ENCODE results near the gene BPIFB4.

Gene BPIFB4

GRCh38 chr20:33062825-33063149, 16.7 kb upstream of the BPIFB4 start:
- Histone ChIP-seq H3K27me3 (ENCODE audit: control insufficient read depth, insufficient read depth, low read length) (no peaks in the 10 kb centered on the region), H3K4me1 (ENCODE audit: control insufficient read depth, low read depth, low read length) (no peaks in the 10 kb centered on the region), H3K9me3 (ENCODE audit: control insufficient read depth, low read depth, low read length) (no peaks in the 10 kb centered on the region), H3K4me3 (ENCODE audit: low read length) (no peak overlapping the region), H3K9ac (ENCODE audit: low read length) (no peak overlapping the region), H3K36me3 (ENCODE audit: control insufficient read depth, low read depth, low read length) (no peaks in the 10 kb centered on the region), H3K27ac (ENCODE audit: low read length) (no peak overlapping the region)

- Histone ChIP-seq H3K4me3 (ENCODE audit: low read length) (no peak overlapping the region), H3K9me3 (ENCODE audit: control insufficient read depth, low read depth, low read length) (no peaks in the 10 kb centered on the region), H3K27me3 (ENCODE audit: control insufficient read depth, insufficient read depth, low read length) (no peaks in the 10 kb centered on the region), H3K27ac (ENCODE audit: low read length) (no peak overlapping the region), H3K36me3 (ENCODE audit: control insufficient read depth, low read depth, low read length) (no peaks in the 10 kb centered on the region), H3K9ac (ENCODE audit: low read length) (no peak overlapping the region), H3K4me1 (ENCODE audit: control insufficient read depth, low read depth, low read length) (no peaks in the 10 kb centered on the region)
These were observed 16.2 kb upstream of the BPIFB4 start for GRCh38 chr20:33063271-33063670.

- no peak overlapping the region for H3K27ac ChIP-seq (ENCODE audit: low read length)
- no peak overlapping the region for H3K9ac ChIP-seq (ENCODE audit: low read length)
- no peaks in the 10 kb centered on the region for H3K36me3 ChIP-seq (ENCODE audit: control insufficient read depth, low read depth, low read length)
- H3K4me1 ChIP-seq (ENCODE audit: control insufficient read depth, low read depth, low read length) = no peaks in the 10 kb centered on the region
- no peaks in the 10 kb centered on the region for H3K9me3 ChIP-seq (ENCODE audit: control insufficient read depth, low read depth, low read length)
- H3K4me3 ChIP-seq (ENCODE audit: low read length) = no peak overlapping the region
- no peaks in the 10 kb centered on the region for H3K27me3 ChIP-seq (ENCODE audit: control insufficient read depth, insufficient read depth, low read length)
These were observed 14.7 kb upstream of the BPIFB4 start for GRCh38 chr20:33064572-33065287.

- no peaks in the 10 kb centered on the region for H3K36me3 ChIP-seq (ENCODE audit: control insufficient read depth, low read depth, low read length)
- H3K9ac ChIP-seq (ENCODE audit: low read length) = no peak overlapping the region
- no peak overlapping the region for H3K4me3 ChIP-seq (ENCODE audit: low read length)
- no peak overlapping the region for H3K27ac ChIP-seq (ENCODE audit: low read length)
- no peaks in the 10 kb centered on the region for H3K27me3 ChIP-seq (ENCODE audit: control insufficient read depth, insufficient read depth, low read length)
- H3K9me3 ChIP-seq (ENCODE audit: control insufficient read depth, low read depth, low read length) = no peaks in the 10 kb centered on the region
- H3K4me1 ChIP-seq (ENCODE audit: control insufficient read depth, low read depth, low read length) = no peaks in the 10 kb centered on the region
These were observed 13.7 kb upstream of the BPIFB4 start for GRCh38 chr20:33065785-33066184.

GRCh38 chr20:33067806-33068205, 11.6 kb upstream of the BPIFB4 start:
- H3K4me1 ChIP-seq (ENCODE audit: control insufficient read depth, low read depth, low read length) = no peaks in the 10 kb centered on the region
- no peak overlapping the region for H3K9ac ChIP-seq (ENCODE audit: low read length)
- no peak overlapping the region for H3K4me3 ChIP-seq (ENCODE audit: low read length)
- no peaks in the 10 kb centered on the region for H3K36me3 ChIP-seq (ENCODE audit: control insufficient read depth, low read depth, low read length)
- no peaks in the 10 kb centered on the region for H3K27me3 ChIP-seq (ENCODE audit: control insufficient read depth, insufficient read depth, low read length)
- H3K9me3 ChIP-seq (ENCODE audit: control insufficient read depth, low read depth, low read length) = no peaks in the 10 kb centered on the region
- no peak overlapping the region for H3K27ac ChIP-seq (ENCODE audit: low read length)

GRCh38 chr20:33068251-33068939, 11.0 kb upstream of the BPIFB4 start:
- H3K27me3 ChIP-seq (ENCODE audit: control insufficient read depth, insufficient read depth, low read length) = no peaks in the 10 kb centered on the region
- no peak overlapping the region for H3K9ac ChIP-seq (ENCODE audit: low read length)
- H3K36me3 ChIP-seq (ENCODE audit: control insufficient read depth, low read depth, low read length) = no peaks in the 10 kb centered on the region

GRCh38 chr20:33069673-33070072, 9.8 kb upstream of the BPIFB4 start:
- Histone ChIP-seq H3K4me1 (ENCODE audit: control insufficient read depth, low read depth, low read length) (no peaks in the 10 kb centered on the region), H3K9me3 (ENCODE audit: control insufficient read depth, low read depth, low read length) (no peaks in the 10 kb centered on the region), H3K9ac (ENCODE audit: low read length) (no peak overlapping the region), H3K36me3 (ENCODE audit: control insufficient read depth, low read depth, low read length) (no peaks in the 10 kb centered on the region), H3K27ac (ENCODE audit: low read length) (no peak overlapping the region), H3K27me3 (ENCODE audit: control insufficient read depth, insufficient read depth, low read length) (no peaks in the 10 kb centered on the region), H3K4me3 (ENCODE audit: low read length) (no peak overlapping the region)

More at GRCh38 chr20:33068251-33068939, 11.0 kb upstream of the BPIFB4 start:
- no peaks in the 10 kb centered on the region for H3K9me3 ChIP-seq (ENCODE audit: control insufficient read depth, low read depth, low read length)
- no peak overlapping the region for H3K4me3 ChIP-seq (ENCODE audit: low read length)
- no peak overlapping the region for H3K27ac ChIP-seq (ENCODE audit: low read length)
- H3K4me1 ChIP-seq (ENCODE audit: control insufficient read depth, low read depth, low read length) = no peaks in the 10 kb centered on the region

- H3K9me3 ChIP-seq (ENCODE audit: control insufficient read depth, low read depth, low read length) = no peaks in the 10 kb centered on the region
- no peak overlapping the region for H3K9ac ChIP-seq (ENCODE audit: low read length)
- no peaks in the 10 kb centered on the region for H3K36me3 ChIP-seq (ENCODE audit: control insufficient read depth, low read depth, low read length)
- no peak overlapping the region for H3K27ac ChIP-seq (ENCODE audit: low read length)
- H3K27me3 ChIP-seq (ENCODE audit: control insufficient read depth, insufficient read depth, low read length) = no peaks in the 10 kb centered on the region
- no peak overlapping the region for H3K4me3 ChIP-seq (ENCODE audit: low read length)
- no peaks in the 10 kb centered on the region for H3K4me1 ChIP-seq (ENCODE audit: control insufficient read depth, low read depth, low read length)
These were observed 9.1 kb upstream of the BPIFB4 start for GRCh38 chr20:33070111-33071053.

GRCh38 chr20:33071198-33071597, 8.2 kb upstream of the BPIFB4 start:
- Histone ChIP-seq H3K27me3 (ENCODE audit: control insufficient read depth, insufficient read depth, low read length) (no peaks in the 10 kb centered on the region), H3K4me1 (ENCODE audit: control insufficient read depth, low read depth, low read length) (no peaks in the 10 kb centered on the region), H3K36me3 (ENCODE audit: control insufficient read depth, low read depth, low read length) (no peaks in the 10 kb centered on the region), H3K4me3 (ENCODE audit: low read length) (no peak overlapping the region), H3K27ac (ENCODE audit: low read length) (no peak overlapping the region), H3K9me3 (ENCODE audit: control insufficient read depth, low read depth, low read length) (no peaks in the 10 kb centered on the region), H3K9ac (ENCODE audit: low read length) (no peak overlapping the region)

- H3K9me3 ChIP-seq (ENCODE audit: control insufficient read depth, low read depth, low read length) = no peaks in the 10 kb centered on the region
- H3K27ac ChIP-seq (ENCODE audit: low read length) = no peak overlapping the region
- no peaks in the 10 kb centered on the region for H3K36me3 ChIP-seq (ENCODE audit: control insufficient read depth, low read depth, low read length)
- H3K9ac ChIP-seq (ENCODE audit: low read length) = no peak overlapping the region
- H3K4me3 ChIP-seq (ENCODE audit: low read length) = no peak overlapping the region
- no peaks in the 10 kb centered on the region for H3K4me1 ChIP-seq (ENCODE audit: control insufficient read depth, low read depth, low read length)
- H3K27me3 ChIP-seq (ENCODE audit: control insufficient read depth, insufficient read depth, low read length) = no peaks in the 10 kb centered on the region
These were observed 7.1 kb upstream of the BPIFB4 start for GRCh38 chr20:33072362-33072761.

GRCh38 chr20:33072813-33073212, 6.6 kb upstream of the BPIFB4 start:
- H3K9me3 ChIP-seq (ENCODE audit: control insufficient read depth, low read depth, low read length) = no peaks in the 10 kb centered on the region
- H3K27me3 ChIP-seq (ENCODE audit: control insufficient read depth, insufficient read depth, low read length) = no peaks in the 10 kb centered on the region
- H3K9ac ChIP-seq (ENCODE audit: low read length) = no peak overlapping the region
- H3K27ac ChIP-seq (ENCODE audit: low read length) = no peak overlapping the region
- no peaks in the 10 kb centered on the region for H3K36me3 ChIP-seq (ENCODE audit: control insufficient read depth, low read depth, low read length)
- no peak overlapping the region for H3K4me3 ChIP-seq (ENCODE audit: low read length)
- no peaks in the 10 kb centered on the region for H3K4me1 ChIP-seq (ENCODE audit: control insufficient read depth, low read depth, low read length)
